HTERT RPE-1 (cell line): ENCODE results near the gene PIANP.
"Not testable (repeated sequence)": the region's sequence is repeated elsewhere in the genome, so short reads cannot be mapped to it uniquely, and the experiment has no call there.

Experiments
- in situ Hi-C: fragments of 300-500 bp; cut with MboI; formaldehyde crosslinking; loops from 4 replicates; pipeline ENCODE4 v1.14.3; 2020; ENCODE audit warnings: low sequenced_read_pairs

The PIANP gene

DNA sequence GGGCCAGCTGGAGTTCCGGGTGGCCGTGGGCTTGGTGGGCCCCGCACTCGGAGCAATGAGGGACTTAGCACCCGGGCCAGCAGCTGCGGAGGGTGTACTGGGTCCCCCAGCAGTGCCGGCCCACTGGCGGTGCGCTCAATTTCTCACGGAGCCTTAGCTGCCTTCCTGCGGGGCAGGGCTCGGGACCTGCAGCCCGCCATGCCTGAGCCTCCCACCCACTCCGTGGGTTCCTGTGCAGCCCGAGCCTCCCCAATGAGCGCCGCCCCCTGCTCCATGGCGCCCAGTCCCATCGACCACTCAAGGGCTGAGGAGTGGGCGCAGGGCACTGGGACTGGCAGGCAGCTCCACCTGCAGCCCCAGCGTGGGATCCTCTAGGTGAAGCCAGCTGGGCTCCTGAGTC is 7.7 kb upstream of the PIANP start:
- in situ Hi-C loops: not testable (repeated sequence)

DNA sequence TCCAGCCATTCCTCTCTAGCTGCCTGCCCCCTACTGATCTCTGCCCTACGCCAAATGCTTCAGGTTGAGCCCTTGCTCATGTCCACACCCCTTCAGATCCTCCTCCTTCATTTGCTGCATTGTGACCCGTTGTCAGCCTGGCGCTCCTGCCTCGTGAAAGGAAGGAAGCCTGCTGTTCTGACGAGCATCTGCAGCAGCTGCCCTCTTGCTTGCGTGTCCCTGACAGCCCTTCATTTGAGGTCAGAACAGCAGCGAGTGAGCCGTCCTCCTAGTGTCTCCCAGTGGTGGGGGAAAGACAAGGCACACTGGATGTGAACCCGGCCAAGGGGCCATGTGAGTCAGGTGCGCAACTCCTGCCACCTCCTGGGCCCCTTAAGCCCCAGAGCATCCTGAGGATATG is 3.0 kb upstream of the PIANP start:
- in situ Hi-C loops: no loop called here

DNA sequence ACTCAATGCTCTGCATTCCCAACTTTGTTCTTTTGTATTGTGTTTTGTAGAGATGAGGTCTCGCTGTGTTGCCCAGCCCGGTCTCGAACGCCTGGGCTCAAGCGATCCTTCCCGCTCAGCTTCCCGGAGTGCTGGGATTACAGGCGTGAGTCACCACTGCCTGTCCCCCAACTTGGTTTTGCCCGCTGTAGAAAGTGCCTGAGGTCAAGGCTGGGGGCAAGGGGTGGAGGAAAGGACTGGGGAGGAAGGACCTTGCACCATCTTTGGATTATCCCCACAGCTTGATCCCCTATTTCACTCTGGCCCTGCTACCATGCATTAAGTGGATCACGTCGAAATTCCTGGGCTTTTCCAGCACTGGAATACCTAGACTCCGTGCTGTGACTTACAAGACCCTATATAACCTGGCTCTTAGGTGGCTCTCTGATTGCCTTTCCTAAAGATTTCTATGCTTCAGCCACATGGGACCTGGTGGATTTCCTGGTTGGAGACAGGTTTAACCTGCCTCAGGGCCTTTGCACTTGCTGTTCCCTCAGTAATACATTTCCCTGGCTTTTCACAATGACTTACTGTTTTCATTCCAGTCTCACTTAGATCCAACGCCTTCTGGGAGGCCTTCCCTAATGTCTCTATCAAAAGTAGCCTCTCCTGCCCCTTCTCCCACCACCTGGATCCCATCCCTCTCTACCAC is 608 bp upstream of the PIANP start:
- in situ Hi-C loops: no loop called here

DNA sequence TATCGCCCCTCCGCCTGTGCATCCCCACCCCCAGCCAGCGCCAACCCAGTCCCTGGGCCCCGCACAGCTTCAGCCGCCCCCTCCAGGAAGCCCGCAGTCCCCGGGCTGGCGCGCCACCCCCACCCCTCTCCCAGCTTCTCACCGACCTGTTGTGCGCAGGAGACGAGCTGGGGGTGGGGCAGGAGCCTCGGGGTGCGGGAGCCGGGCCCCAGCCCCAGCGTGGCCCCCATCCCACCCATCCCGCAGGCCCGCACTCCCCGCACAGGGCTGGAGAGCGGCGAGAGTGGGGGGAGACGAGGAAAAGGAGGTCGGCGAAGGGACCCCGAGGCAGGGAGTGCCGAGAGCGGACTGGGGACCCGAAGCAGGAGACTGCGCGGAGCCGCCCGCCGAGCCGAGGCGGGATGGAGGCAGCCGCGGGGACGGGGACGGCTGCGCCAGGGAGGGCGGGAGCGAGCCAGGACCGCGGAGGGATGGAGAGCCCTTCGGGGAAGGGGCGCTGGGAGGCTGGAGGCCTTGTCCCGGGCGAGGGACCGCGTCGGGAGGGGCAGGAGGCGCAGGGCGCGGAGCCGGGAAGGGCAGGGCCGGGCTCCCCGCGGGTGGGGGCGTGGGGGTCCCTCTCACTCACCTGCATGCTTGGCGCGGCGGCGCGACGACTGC is 498 bp downstream of the PIANP start:
- in situ Hi-C loops: no loop called here

DNA sequence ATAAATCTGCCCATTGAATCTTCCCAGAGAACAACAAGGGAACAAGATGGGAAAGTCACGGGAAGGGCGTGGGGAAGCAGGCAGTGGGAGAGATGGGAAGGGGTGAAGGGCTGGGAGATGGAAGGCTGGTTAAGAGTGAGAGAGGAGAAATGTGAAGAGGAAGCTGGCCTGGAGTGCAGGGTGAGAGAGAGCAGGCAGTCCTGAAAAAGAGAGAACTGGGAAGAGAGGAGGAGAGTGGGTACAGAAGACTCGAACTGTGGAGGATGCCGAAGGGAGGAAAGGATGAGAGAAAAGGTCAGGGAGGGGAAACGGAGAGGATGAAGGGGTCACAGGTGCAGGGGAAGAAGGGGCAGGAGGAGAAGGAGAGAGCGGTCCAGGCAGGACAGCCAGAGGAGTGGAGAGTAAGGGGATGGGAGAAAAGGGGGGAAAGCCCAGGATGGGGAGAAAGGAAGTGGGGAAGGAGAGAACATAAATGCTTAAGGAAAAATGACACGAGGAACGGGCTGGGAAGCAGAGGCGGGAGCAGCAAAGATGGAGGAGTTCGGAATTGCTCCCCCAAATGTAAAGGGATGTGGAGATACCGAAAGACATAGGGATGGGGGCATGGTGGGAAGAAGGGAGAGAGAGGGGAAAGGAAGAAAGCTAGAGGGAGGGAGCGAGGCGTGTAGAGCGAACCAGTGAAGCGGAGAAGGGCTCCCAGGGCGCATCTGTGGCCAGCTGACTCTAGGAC is 1.2 kb downstream of the PIANP start:
- in situ Hi-C loops: no loop called here

DNA sequence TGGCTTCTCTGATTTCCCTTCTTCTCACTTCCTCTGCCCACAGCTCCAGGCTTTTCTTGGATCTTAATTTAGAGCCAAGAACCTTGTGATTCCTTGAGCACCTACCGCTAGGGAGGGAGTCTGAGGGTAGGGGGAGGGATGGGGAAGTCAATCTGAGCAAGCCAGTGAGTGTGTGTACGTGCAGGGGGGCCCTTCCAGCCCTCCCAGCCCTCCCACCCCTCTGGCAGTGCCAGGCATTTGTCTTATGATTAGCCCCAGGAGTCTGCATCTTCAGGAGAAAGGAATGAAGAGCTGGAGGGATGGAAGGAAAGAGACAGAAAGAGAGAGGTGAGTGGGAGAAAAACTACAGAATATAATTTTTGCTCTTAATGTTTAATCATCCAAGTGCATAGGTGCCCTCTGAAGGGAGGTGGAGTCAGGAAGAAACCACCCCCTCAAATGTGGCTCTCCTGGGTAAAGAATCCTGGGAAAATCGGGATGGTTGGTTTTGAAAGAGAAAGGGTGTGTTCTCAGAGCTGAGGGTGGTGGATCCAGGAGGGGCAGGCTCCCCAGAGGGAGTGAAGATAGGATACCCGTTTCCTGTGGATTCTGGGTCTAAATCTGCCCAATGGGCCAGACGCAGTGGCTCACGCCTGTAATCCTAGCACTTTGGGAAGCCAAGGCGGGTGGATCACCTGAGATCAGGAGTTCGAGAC is 2.1 kb downstream of the PIANP start:
- in situ Hi-C loops: no loop called here

DNA sequence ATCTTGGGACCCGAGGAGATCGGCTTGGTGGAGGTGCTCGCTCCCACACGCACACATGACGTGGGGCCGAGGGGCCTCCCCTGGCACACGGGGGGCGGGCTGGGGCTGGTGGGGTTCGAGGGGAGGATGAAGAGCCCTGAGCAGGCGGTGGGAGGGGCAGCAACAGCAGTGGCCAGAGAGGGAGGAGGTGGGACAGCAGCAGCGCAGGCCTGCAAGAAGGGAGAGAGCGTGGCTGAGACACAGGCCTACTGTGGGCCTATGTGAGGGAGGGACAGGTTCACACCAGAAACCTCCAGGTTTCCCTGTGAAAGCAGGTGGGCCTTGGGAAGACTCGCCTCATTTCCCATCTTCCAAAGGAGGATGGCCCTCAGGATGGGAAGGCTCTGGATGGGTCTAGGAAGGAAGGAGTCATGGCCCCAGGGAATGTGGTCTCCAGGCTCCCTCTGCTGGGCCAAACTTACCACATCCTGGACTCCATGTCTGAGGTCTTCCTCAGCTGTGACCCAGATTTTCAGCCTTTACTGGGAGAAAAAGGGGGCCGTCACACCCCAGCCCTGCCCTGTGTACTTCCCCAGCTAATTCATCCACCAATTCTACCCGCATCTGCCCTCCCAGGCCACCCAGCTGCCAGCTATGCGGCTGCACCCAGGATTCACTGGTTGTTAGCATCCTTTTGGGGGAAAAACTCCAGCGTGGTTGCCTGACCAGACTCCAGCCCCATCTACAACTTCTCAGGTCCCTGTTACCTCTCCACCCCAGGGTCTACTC is 2.8 kb downstream of the PIANP start:
- in situ Hi-C loops: no loop called here

DNA sequence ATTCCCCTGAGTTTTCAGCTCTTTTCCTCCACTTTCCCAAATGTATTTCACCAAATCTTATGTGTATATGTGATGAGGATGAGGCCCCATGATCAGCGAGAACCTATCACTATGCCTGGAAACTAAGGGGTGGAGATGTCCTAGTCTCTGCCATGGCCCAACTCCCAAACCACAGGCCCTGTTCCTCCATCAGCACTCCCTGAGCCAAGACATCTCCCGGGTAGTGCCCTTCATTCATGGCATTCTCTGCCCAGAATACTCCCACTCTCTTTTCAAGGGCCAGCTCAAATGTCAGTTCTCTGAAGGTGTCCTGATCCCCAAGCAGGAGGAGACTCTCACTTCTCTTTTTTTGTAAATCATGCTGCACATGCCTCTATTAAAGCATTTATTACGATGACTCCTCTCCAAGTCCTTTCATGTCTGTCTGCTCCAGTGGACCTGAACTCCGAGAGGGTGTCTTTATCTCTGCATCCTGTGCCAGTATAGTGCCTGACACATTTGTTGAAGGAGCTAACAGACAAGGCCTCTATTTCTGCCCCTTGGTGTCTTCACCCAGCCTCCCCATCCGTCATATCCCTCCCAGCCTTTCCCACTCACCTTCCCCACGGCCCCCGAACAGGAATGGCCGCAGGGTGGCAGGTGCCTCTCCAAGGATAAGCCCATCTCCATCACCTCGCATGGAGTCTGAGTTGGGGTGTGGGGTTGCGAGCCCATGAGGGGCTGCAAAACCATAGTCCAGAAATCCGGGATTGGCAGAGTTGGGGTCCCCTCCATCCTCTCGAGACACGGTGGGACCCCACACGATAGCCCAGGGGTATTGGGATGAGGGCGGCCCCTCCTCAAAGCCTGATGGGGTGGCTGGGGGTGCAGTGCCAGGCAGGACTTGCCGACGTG is 3.7 kb downstream of the PIANP start:
- in situ Hi-C loops: no loop called here

DNA sequence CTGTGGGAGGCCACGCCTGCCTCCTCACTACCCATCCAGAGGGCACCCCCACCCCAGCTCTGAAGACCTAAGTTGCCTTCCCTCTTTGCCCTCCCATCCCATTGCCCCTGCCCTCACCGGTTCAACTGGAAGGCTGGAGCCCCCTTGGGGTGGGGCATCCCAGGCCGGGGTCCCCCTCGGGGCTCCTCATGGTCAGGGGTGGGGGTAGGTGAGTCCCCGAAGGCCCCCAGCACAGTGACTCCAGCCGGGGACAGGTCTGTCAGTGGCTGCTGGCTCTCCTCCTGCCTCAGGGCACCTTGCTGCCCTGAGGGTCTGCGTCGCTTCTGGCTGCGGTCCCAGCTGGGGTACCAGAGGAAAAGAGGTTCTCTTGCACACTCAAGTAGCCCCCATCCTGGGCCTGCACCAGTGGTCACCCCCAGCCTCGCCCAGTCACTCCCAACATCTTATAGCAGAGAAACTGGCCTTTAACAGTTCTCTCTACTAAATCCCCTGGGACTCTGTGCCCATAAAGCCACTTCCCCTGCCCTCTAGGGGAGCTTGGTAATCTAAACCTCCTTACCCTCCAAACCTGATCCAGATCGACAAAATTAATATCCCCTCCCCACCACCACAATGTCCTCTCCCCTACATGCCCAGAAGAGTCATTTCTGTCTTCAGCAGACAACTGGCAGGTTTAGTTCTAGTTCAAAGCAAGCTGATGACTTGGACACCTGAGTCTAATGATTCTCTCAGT is 5.1 kb downstream of the PIANP start:
- in situ Hi-C loops: no loop called here

DNA sequence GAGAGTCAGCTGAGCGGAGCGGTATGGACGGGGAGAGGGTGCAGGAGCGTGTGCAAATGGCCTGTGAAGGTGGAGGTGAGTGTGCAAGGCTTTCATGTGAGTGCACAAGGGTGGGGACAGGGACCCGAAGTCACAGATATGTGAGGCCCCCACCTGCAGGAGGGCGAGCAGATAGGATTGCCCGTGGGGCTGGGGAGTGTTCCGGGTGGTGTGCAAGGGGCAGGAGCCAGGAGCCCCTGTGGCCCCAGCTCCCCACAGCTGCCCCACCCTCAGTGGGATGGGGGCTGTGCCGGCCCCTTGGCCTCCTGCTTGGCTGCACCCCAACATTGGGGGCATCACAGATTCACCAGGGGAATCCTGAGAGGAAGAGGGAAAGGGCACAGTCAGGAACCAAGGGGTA is 5.9 kb downstream of the PIANP start:
- in situ Hi-C loops: no loop called here

DNA sequence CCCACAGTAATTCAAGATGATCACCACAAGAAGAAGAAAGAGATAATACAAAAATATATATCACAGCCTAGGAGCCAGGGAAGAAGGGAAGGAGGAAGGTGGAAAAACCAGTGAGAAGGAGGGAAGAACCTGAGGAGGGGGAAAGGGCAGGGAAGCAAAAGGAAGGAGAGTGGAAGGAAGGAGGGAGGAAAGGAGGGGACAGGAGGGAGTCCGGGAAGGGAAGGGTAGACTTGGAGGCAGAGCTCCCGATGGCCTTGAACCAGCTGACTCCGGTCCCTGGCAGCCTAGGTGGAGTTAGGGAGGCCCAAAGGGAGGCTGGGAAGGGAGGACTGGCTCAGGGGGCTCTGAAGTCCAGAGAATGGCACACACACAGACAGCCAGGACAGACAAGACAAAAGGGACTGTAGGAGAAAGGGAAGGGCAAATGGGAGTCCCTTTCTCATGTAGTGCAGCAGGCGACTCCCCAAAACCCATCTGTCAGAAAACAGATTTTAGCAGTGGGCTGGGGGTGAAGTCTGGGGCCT is 6.7 kb downstream of the PIANP start:
- in situ Hi-C loops: no loop called here

DNA sequence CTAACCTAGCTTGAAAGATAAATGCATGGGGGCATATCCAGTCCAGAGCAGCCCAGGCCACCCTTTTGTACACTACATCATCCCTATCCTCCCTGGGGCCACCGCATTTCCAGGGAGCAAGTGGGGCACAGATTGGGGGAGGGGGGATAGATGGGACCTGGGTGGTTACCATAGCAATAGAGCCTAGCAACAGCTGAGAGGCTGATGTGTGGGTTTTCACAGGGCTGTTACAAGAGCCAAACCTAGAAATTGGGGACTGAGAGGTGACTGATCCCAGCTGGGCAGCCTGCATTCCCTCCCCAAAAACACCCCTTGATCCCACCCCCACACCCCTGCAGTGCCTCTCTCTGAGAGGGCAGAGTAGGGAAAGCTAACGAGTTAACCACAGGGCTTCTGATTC is 7.7 kb downstream of the PIANP start:
- in situ Hi-C loops: no loop called here

DNA sequence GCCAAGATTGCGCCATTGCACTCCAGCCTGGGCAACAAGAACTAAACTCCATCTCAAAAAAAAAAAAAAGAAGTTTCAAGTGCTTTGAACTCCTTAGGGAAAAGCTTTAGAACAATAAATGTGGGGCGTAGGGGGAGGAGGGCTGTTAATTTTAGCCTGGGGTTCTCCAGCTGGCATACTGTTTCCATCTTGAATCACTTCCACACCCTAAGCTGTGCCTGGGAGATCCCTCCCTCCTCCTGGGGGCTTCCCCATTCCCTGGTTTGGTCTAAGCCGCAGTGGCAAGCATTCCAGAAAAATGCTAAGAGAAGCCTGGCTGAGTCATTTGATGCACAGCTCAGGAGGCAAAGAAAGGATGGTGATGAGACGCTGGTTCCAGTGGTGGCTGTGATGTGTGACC is 9.1 kb downstream of the PIANP start:
- in situ Hi-C loops: no loop called here

DNA sequence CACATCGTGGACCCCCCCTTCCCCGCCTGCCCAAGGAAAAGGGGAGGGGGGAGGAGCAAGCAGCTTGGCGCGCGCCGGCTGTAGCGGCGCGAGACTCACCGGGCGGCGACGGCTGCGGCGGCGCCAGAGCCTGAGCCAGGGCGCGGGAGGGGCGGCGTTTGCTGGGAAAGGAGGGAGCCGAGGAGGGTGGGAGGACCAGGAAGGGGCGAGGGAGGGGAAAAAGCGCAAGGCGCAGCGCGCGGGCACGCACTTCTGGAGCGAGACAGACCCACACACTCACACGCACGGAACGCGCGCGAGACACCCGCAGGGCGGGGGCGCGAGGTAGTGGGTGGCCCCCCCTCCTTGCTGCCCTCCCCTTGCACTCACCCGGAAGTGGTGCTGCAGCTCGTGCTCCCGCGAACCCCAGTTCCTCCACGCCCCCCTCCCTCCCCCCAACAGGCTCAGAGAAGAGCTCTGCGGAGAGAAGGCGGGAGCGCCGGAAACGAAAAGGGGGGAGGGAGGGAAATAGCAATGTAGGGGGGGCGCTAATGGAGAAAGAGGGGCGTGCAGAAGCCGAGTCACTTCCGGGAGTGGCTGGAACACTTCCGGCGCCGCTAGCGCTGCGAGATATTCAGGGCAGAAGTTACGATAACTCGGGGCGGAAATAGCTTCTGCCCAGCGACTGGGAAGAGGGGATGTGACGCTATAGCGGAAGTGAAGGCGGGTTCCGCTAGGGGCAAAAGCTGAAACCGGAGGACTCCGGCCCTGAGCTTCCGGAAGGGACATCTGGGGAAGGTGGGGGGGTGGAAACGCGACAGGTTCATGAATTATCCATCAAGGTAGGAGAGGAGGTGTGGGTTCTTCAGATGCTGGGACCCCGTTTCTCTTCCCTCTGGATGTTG is 11.4 kb downstream of the PIANP start, which contains the start of gene ZNF384:
Gene ZNF384, minus strand, starts transcription at position 377 of the 884 bp plus-strand sequence. CDS start 9,855 bp downstream, outside the sequence.
- in situ Hi-C loops: no loop called here

DNA sequence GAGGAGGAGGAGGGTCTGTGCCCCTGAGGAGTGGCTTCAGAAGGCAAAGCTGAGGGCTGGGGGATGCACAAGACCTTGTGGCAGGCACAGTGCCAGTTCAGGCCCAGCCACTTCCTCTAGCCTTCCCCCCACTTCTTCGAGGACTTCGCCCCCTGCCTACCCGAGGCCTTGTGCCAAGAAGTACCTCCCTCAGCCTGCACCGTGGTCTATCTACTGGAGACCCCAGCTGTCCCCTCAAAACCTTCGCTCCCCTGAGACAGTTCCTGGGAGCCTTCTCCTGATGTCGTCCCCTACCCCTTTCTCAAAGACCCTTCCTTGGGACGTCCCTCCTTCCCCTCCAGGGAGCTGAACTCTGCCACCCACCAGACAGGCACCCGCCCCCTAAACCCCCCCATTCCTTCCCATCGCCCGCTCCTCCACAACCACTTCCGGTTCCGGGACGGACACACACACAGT is 12.0 kb downstream of the PIANP start:
- in situ Hi-C loops: no loop called here

DNA sequence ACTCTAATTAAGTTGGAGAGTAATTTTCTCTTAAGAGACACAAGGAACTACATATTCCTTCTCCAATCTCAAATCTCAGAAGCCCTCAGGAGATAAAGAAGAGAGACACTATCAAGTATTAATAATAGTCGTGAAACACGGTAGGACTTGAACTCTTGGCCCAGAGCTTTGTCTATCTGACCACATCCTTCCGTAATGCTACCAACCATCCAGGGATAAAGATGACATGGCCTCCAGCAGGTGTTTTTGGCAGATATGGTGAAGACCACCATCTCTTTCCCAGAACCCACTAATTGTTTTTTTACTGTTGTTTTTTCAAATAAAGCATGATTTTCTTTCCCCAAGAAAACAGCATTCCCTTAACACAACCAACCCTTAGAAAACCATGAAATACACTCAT is 14.8 kb downstream of the PIANP start:
- in situ Hi-C loops: no loop called here

DNA sequence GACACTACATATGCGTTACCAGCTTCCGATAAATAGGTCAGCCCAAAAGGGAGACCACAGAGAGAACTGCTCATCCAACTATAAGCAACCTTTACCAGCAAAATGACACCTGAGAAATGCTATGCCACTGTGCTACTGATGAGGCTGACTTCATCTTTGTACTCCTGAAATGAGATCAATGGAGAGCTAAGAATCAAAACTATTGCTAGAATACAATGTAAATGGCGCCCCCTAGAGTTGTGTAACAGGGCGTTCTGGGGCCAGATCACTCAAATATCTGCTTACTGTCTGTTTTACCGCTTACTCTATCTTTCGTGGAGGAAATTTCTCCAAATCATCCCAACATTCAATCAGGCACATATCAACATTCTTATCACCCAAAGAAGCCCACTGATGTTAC is 16.0 kb downstream of the PIANP start:
- in situ Hi-C loops: no loop called here

DNA sequence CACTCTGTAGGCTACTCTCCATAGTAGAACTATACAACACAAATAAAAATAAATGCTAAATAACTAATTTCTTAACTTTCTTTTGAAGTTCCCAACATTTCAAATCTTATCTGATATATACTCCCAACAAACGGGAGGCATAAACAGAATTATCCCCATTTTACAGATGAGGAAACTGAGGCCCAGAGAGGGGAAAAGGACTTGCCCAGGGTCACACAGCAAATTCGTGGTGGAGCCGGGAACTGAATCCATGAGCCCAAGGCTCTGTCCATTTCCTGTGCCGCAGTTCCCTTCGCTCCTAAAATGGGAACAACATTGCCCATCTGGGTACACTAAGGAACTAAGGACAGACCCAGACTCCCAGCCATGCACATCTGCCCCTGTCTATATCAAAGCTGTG is 23.7 kb downstream of the PIANP start:
- in situ Hi-C loops: no loop called here
